ENCODE measurements around the gene PARD6B. TPM values are rescaled to one million over a fixed set of nuclear protein-coding genes. Genes with fewer than 3 reads are reported as not detected.
A peak's percentile ranks its signal among the peaks of the same experiment; 100 is the strongest.

The PARD6B gene
- total and polyA plus RNA-seq, 2 of the 13 experiments (the other 11 are each of a cell fraction or from before 2014, with no cell fraction given): 6.9 to 22.2 TPM

DNA sequence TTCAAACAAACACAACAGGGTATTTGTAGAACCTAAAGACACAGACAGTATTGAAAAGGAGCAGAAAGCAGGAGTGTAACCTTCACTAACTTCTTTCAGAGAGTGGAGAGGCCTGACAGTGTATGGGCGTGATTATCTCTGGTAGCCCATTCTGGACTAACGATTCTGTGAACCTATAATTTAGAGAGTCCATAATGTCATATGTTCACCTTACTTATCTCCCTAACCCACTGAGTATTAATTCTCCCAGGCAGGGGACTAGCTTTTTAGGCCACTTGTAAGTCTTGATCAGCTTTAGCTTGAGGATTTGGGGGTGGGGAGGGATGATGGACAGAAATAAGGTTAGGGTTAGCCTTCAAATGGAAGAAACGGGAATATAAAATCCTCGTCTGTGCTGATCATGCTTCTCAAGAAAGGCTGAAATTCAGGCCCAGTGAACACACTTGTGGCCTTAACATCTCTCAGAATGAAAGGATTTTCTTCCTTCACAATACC is 2.8 kb upstream of the PARD6B start (continued):
- TF ChIP-seq, protein P1, sequence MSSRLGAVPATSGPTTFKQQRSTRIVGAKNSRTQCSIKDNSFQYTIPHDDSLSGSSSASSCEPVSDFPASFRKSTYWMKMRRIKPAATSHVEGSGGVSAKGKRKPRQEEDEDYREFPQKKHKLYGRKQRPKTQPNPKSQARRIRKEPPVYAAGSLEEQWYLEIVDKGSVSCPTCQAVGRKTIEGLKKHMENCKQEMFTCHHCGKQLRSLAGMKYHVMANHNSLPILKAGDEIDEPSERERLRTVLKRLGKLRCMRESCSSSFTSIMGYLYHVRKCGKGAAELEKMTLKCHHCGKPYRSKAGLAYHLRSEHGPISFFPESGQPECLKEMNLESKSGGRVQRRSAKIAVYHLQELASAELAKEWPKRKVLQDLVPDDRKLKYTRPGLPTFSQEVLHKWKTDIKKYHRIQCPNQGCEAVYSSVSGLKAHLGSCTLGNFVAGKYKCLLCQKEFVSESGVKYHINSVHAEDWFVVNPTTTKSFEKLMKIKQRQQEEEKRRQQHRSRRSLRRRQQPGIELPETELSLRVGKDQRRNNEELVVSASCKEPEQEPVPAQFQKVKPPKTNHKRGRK (CRISPR knock-in tag; IDR thresholded peaks at IDR 0.05): no peak
- TF ChIP-seq, protein P2, sequence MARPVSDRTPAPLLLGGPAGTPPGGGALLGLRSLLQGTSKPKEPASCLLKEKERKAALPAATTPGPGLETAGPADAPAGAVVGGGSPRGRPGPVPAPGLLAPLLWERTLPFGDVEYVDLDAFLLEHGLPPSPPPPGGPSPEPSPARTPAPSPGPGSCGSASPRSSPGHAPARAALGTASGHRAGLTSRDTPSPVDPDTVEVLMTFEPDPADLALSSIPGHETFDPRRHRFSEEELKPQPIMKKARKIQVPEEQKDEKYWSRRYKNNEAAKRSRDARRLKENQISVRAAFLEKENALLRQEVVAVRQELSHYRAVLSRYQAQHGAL (CRISPR knock-in tag; IDR thresholded peaks at IDR 0.05; ENCODE audit: not compliant biosample characterization): no peak
- TF ChIP-seq ZNF558 (CRISPR knock-in tag; IDR thresholded peaks at IDR 0.05; ENCODE audit: borderline replicate concordance) (no peak), ZNF775 (CRISPR knock-in tag; IDR thresholded peaks at IDR 0.05; ENCODE audit: borderline replicate concordance) (no peak), ZNF761 (CRISPR knock-in tag; conservative IDR thresholded peaks at IDR 0.05) (no peak), SMAD1 (CRISPR knock-in tag; IDR thresholded peaks at IDR 0.05; ENCODE audit: borderline replicate concordance, low read depth) (no peak), ZNF562 (CRISPR knock-in tag; IDR thresholded peaks at IDR 0.05; ENCODE audit: borderline replicate concordance) (no peak), IRF2 (CRISPR knock-in tag; IDR thresholded peaks at IDR 0.05) (0 out of 2 replicates have a peak, but pooled peaks have one; percentile 1), ZNF20 (CRISPR knock-in tag; IDR thresholded peaks at IDR 0.05) (no peak), AHR (CRISPR knock-in tag; IDR thresholded peaks at IDR 0.05) (no peak), KDM2A (CRISPR knock-in tag; IDR thresholded peaks at IDR 0.05; ENCODE audit: borderline replicate concordance, low read depth) (no peak), ZNF337 (CRISPR knock-in tag; IDR thresholded peaks at IDR 0.05; ENCODE audit: borderline replicate concordance, low read depth) (no peak), ZSCAN22 (CRISPR knock-in tag; IDR thresholded peaks at IDR 0.05) (no peak), ZNF33B (CRISPR knock-in tag; IDR thresholded peaks at IDR 0.05) (no peak), ONECUT2 (CRISPR knock-in tag; IDR thresholded peaks at IDR 0.05) (no peak), TEAD2 (CRISPR knock-in tag; IDR thresholded peaks at IDR 0.05) (no peak), SNAI1 (CRISPR knock-in tag; IDR thresholded peaks at IDR 0.05; ENCODE audit: borderline replicate concordance) (peak; percentile 17; the same call in 1 of the 2 replicates), RARA (CRISPR knock-in tag; IDR thresholded peaks at IDR 0.05) (0 out of 2 replicates have a peak, but pooled peaks have one; percentile 7), ZNF510 (CRISPR knock-in tag; IDR thresholded peaks at IDR 0.05; ENCODE audit: low read depth) (no peak)
- TF ChIP-seq, protein P3, sequence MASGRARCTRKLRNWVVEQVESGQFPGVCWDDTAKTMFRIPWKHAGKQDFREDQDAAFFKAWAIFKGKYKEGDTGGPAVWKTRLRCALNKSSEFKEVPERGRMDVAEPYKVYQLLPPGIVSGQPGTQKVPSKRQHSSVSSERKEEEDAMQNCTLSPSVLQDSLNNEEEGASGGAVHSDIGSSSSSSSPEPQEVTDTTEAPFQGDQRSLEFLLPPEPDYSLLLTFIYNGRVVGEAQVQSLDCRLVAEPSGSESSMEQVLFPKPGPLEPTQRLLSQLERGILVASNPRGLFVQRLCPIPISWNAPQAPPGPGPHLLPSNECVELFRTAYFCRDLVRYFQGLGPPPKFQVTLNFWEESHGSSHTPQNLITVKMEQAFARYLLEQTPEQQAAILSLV (CRISPR knock-in tag; IDR thresholded peaks at IDR 0.05; ENCODE audit: borderline replicate concordance): no peak
- TF ChIP-seq, protein P4, sequence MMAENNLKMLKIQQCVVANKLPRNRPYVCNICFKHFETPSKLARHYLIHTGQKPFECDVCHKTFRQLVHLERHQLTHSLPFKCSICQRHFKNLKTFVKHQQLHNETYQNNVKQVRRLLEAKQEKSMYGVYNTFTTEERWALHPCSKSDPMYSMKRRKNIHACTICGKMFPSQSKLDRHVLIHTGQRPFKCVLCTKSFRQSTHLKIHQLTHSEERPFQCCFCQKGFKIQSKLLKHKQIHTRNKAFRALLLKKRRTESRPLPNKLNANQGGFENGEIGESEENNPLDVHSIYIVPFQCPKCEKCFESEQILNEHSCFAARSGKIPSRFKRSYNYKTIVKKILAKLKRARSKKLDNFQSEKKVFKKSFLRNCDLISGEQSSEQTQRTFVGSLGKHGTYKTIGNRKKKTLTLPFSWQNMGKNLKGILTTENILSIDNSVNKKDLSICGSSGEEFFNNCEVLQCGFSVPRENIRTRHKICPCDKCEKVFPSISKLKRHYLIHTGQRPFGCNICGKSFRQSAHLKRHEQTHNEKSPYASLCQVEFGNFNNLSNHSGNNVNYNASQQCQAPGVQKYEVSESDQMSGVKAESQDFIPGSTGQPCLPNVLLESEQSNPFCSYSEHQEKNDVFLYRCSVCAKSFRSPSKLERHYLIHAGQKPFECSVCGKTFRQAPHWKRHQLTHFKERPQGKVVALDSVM (CRISPR knock-in tag; IDR thresholded peaks at IDR 0.05): 0 out of 2 replicates have a peak, but pooled peaks have one; percentile 21
- TF ChIP-seq, protein P5, sequence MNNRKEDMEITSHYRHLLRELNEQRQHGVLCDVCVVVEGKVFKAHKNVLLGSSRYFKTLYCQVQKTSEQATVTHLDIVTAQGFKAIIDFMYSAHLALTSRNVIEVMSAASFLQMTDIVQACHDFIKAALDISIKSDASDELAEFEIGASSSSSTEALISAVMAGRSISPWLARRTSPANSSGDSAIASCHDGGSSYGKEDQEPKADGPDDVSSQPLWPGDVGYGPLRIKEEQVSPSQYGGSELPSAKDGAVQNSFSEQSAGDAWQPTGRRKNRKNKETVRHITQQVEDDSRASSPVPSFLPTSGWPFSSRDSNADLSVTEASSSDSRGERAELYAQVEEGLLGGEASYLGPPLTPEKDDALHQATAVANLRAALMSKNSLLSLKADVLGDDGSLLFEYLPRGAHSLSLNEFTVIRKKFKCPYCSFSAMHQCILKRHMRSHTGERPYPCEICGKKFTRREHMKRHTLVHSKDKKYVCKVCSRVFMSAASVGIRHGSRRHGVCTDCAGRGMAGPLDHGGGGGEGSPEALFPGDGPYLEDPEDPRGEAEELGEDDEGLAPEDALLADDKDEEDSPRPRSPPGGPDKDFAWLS (CRISPR knock-in tag; IDR thresholded peaks at IDR 0.05; ENCODE audit: borderline replicate concordance): no peak

Measured in HepG2 (cell line).